Adrenal gland (tissue), 12 donors: ENCODE measurements around the gene PPP2CA. TPM values are rescaled to one million over a fixed set of nuclear protein-coding genes. Genes with fewer than 3 reads are reported as not detected.
"Not testable (repeated sequence)": the region's sequence is repeated elsewhere in the genome, so short reads cannot be mapped to it uniquely, and the experiment has no call there.

Experiments
- DNase-seq, 7 donors: peaks; one replicate each; pipeline ENCODE4 v3.0.0-alpha.2; 2019 to 2020
- H3K27ac ChIP-seq, 5 donors: fragments of 200-600 bp; sonication (generic) in 4 of 5; 1 replicate in 3 of 5; 2 replicates in 2 of 5; pipeline versions ENCODE4 v1.5.1 to v1.8.0; 2016 to 2020; ENCODE audit warnings: mild to moderate bottlenecking in 1 of 5
- H3K27me3 ChIP-seq: fragments of 200-600 bp; 2 replicates; pipeline ENCODE4 v1.8.0; 2021
- H3K36me3 ChIP-seq, 2 donors: fragments of 200-600 bp; replicated peaks in 1 of 2; 1 replicate in 1 of 2; 2 replicates in 1 of 2; pipeline versions ENCODE4 v1.5.1 to v1.8.0; 2018 to 2022
- H3K4me1 ChIP-seq, 2 donors: fragments of 200-600 bp; replicated peaks in 1 of 2; 1 replicate in 1 of 2; 2 replicates in 1 of 2; pipeline versions ENCODE4 v1.5.1 to v1.8.0; 2018 to 2021
- H3K4me3 ChIP-seq, 4 donors: fragments of 200-600 bp; sonication (generic) in 3 of 4; one replicate each; pipeline ENCODE4 v1.5.1; 2016 to 2018
- H3K9me3 ChIP-seq, 3 donors: fragments of 200-600 bp; sonication (generic) in 1 of 3; replicated peaks in 1 of 3; 1 replicate in 2 of 3; 2 replicates in 1 of 3; pipeline versions ENCODE4 v1.5.1 to v1.8.0; 2016 to 2021
- CTCF ChIP-seq, 6 experiments: fragments of 450-650 bp in 4 of 6; fragments of 200-600 bp in 2 of 6; sonication (generic) in 1 of 6; IDR thresholded peaks; 1 replicate in 5 of 6; 2 replicates in 1 of 6; pipeline versions ENCODE4 v1.5.1 to v1.8.0; 2016 to 2021; ENCODE audit warnings: antibody characterized with exemption in 6 of 6, mild to moderate bottlenecking in 2 of 6, moderate library complexity in 1 of 6
- POLR2A ChIP-seq, 2 donors: fragments of 450-650 bp; IDR thresholded peaks; one replicate each; pipeline ENCODE4 v1.6.1; 2017; ENCODE audit warnings: antibody characterized with exemption in 2 of 2, mild to moderate bottlenecking in 2 of 2, moderate library complexity in 1 of 2
- WGBS, 4 donors: extraction: QIAGEN DNeasy Blood & Tissue Kit in 2 of 4; methylation state at CpG; one replicate each; pipeline versions ENCODE4 v1.1.5 to v1.1.7; 2013 to 2017; 5-methylcytosine and 5-hydroxymethylcytosine counted together
- intact Hi-C, 2 donors: fragments of 100-400 bp; cut with DNase I; formaldehyde crosslinking; loops; one replicate each; pipeline versions ENCODE4 v1.14.1 to v1.15.0; 2022 to 2023
- polyA plus RNA-seq, 3 donors: library from polyadenylated mRNA; stranded (reverse); fragments of 200-250 nt in 2 of 3; fragments of 350-450 nt in 1 of 3; fragmentation: Illumina TruSeq in 1 of 3; extraction: RNeasy Lipid Tissue Mini Kit (QIAGEN cat#74804) in 1 of 3; gene quantifications; one replicate each; pipeline ENCODE4 v1.2.3, GENCODE V29; 2013 to 2014
- total RNA-seq, 9 donors: library from RNA; depleted of rRNA in 4 of 9; stranded (reverse); fragments of >200 nt in 4 of 9; fragments of 120-200 nt in 1 of 9; fragmentation: NEBNext Ultra II Directional in 1 of 9; extraction: Animal tissue kit (Norgen Biotek cat#: 25700) in 1 of 9; gene quantifications; one replicate each; pipeline versions ENCODE4 v1.1.0 to v1.2.4, GENCODE V29; 2013 to 2023
- donor health status: healthy with polysubstance abuse.
- donor health status: Bipolar disorder and iron deficiency.
- donor health status: DM: yes; HTN: yes; CAD: no.
- donor health status: DM: no; HTN: no; CAD: no.
- donor health status: DM: no; HTN: no; CAD: no.
- donor health status: DM: yes; HTN: yes; CAD: no.

Gene PPP2CA
- total and polyA plus RNA-seq, 12 donors, result 26.9 to 246 (median 145) TPM

- TF ChIP-seq CTCF (IDR thresholded peaks at IDR 0.05) (no peak), POLR2A (IDR thresholded peaks at IDR 0.05) (no peak)
- intact Hi-C loops, result no loop called here
- Histone ChIP-seq H3K4me3 (no peak overlapping the region), H3K27me3 (no peaks in the 10 kb centered on the region), H3K9me3 (no peaks in the 10 kb centered on the region), H3K4me1 (no peaks in the 10 kb centered on the region), H3K36me3 (peaks cover 0 to 62% of the 10 kb centered on the region in 2 donors), H3K27ac (no peak overlapping the region)
- DNase-seq, result no peak
- 91 to 96% (median 95%) methylated on average over 6 of the region's 6 CpGs for WGBS, 4 donors
Measured at GRCh38 chr5:134161513-134162395, 64.1 kb downstream of the PPP2CA start.

DNA sequence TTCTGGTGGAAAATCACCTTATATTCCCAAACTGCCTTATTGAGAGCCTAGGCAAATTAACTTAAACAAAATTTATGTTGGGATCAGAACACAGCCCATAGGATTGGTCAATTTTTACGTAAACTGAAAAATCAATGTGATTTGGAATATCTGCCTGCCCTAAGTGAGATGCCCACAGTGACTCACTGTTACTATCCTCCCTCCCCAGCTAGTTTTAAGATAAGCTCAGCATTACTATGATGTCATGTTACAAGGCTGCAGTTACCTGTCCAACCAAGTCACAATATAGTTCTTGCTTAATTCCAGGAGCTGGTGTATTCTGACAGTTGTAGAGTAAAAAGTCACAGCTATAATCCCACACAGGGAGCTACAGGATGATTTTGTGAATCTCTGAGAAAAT lies 72.2 kb downstream of the PPP2CA start:
- peak overlapping the region in 1 of 5 donors; percentile 13 for H3K27ac ChIP-seq
- no peak overlapping the region for H3K4me3 ChIP-seq
- TF ChIP-seq POLR2A (IDR thresholded peaks at IDR 0.05), result no peak
- no peak for TF ChIP-seq CTCF (IDR thresholded peaks at IDR 0.05)
- no peak for DNase-seq
- peaks cover 0 to 77% of the 10 kb centered on the region in 2 donors for H3K36me3 ChIP-seq
- H3K27me3 ChIP-seq, result no peaks in the 10 kb centered on the region
- no peaks in the 10 kb centered on the region for H3K9me3 ChIP-seq
- H3K4me1 ChIP-seq, result peaks cover 4 to 37% of the 10 kb centered on the region in 2 donors
- intact Hi-C loops, result no loop called here
- WGBS, 4 donors, result 43 to 68% (median 57%) methylated on average over 1 of the region's 1 CpG

DNA sequence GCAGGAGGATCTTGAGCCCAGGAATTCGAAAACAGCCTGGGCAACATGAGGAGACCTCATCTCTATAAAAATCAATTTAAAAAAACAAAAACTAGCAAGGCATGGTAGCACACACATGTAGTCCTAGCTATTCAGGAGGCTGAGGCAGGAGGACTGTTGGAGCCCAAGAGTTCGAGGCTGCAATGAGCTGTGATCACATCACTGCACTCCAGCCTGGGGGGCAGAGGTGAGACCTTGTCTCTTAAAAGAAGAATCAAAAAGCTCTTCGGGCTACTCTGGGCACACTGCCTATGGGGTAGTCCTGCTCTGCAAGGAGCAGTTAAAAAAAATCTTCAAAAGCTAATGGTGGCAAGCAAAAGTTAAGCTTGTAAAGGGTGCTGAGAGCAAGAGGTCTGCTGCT lies 72.6 kb downstream of the PPP2CA start:
- DNase-seq, result peak in 1 of 7 donors; percentile 19
- peaks cover 4 to 37% of the 10 kb centered on the region in 2 donors for H3K4me1 ChIP-seq
- no peaks in the 10 kb centered on the region for H3K9me3 ChIP-seq
- peaks cover 0 to 77% of the 10 kb centered on the region in 2 donors for H3K36me3 ChIP-seq
- no peak for TF ChIP-seq CTCF (IDR thresholded peaks at IDR 0.05)
- no peak for TF ChIP-seq POLR2A (IDR thresholded peaks at IDR 0.05)
- H3K4me3 ChIP-seq, result no peak overlapping the region
- 78 to 99% (median 92%) methylated on average over 3 of the region's 3 CpGs for WGBS, 4 donors
- peak overlapping the region in 1 of 5 donors; percentile 13 for H3K27ac ChIP-seq
- no peaks in the 10 kb centered on the region for H3K27me3 ChIP-seq
- intact Hi-C loops, result no loop called here

DNA sequence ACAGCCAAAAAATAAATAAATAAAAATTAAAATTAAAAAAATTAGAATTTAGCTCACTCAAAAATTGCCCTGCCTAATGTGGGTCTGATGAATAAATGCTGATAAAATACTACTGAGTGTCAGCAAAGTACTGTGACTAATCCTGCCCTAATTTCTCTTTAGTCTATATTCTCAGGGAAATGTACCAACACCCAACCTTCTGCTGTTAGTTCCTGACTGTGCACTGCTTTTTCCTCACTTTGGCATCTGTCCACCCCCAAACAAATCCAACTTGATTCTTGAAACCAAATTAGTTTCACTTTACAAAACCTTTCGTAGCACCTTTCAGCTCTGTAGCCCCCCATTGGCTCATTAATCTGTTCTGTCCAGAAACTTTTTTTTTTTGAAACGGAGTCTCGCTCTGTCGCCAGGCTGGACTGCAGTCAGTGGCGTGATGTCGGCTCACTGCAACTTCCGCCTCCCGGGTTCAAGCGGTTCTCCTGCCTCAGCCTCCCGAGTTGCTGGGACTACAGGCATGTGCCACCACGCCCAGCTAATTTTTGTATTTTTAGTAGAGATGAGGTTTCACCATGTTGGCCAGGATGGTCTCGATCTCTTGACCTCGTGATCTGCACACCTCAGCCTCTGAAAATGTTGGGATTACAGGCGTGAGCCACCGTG lies 73.6 kb downstream of the PPP2CA start:
- H3K4me1 ChIP-seq, result peaks cover 4 to 37% of the 10 kb centered on the region in 2 donors
- H3K9me3 ChIP-seq, H3K27me3 ChIP-seq, intact Hi-C loops, H3K4me3 ChIP-seq: not testable (repeated sequence)
- 91 to 97% (median 94%) methylated on average over 15 of the region's 15 CpGs for WGBS, 4 donors
- peak overlapping the region in 3 of 5 donors; percentile 1 to 67 (median 39) for H3K27ac ChIP-seq
- H3K36me3 ChIP-seq, result peaks cover 0 to 73% of the 10 kb centered on the region in 2 donors
- peak in 2 of 7 donors; percentile 20 to 48 for DNase-seq
